Thyroid gland (tissue), 4 donors: Measurements from ENCODE around the gene SERPINB13.

Source experiments
- POLR2A ChIP-seq, 2 donors: fragments of 450-650 bp; IDR thresholded peaks; one replicate each; pipeline ENCODE4 v1.6.1; 2017; ENCODE audit warnings: antibody characterized with exemption in 2 of 2, mild to moderate bottlenecking in 2 of 2, moderate library complexity in 1 of 2
- TF ChIP-seq, protein P1 (sequence below), 6 experiments: fragments of 200-600 bp in 3 of 6; fragments of 450-650 bp in 3 of 6; sonication (generic) in 3 of 6; IDR thresholded peaks; one replicate each; pipeline ENCODE4 v1.5.1; 2016 to 2019; ENCODE audit warnings: antibody characterized with exemption in 6 of 6, mild to moderate bottlenecking in 2 of 6, inconsistent platforms in 1 of 6, moderate library complexity in 1 of 6

DNA sequence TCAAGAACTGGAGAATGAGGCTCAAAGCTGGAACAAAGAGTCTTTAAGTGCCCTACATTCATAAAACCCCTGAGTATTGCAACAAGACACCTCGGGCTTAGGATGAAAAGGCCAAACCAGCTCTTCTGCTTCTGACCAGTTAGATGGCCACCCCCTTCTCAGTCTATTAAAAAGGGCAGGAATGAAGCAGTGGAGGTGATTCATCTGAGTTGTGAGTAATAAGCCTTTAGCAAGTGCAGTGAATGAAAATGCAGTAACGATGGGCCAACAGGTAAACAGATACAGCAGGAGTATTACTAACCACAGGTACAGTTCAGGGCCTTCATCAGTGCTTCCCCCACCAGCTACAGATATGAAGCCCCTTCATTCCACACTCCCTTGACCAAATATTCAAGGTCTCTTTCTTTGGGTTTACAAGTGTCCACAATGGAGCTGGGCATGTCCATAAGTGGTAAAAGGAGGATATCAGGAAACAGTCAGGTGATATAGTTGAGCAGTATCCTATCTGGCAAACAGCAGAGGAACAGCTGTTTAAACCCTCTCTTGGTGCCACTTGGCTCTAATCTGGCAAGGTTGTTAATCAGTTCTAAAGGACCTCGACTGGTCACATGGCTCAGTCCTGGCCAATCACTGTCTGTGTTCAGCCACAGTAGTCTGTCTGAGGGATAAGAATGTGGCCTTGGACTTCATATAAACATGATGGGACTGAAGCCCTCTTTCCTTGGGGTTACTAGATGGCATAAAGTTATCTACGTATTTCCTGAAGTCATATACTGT lies 17.8 kb downstream of the SERPINB13 start:
- TF ChIP-seq POLR2A (IDR thresholded peaks at IDR 0.05), result no peak
- TF ChIP-seq, protein P1, sequence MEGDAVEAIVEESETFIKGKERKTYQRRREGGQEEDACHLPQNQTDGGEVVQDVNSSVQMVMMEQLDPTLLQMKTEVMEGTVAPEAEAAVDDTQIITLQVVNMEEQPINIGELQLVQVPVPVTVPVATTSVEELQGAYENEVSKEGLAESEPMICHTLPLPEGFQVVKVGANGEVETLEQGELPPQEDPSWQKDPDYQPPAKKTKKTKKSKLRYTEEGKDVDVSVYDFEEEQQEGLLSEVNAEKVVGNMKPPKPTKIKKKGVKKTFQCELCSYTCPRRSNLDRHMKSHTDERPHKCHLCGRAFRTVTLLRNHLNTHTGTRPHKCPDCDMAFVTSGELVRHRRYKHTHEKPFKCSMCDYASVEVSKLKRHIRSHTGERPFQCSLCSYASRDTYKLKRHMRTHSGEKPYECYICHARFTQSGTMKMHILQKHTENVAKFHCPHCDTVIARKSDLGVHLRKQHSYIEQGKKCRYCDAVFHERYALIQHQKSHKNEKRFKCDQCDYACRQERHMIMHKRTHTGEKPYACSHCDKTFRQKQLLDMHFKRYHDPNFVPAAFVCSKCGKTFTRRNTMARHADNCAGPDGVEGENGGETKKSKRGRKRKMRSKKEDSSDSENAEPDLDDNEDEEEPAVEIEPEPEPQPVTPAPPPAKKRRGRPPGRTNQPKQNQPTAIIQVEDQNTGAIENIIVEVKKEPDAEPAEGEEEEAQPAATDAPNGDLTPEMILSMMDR (IDR thresholded peaks at IDR 0.05), result no peak
